Neural progenitor cell (in vitro differentiated cells): Measurements from ENCODE around the gene C3AR1. TPM values are rescaled to one million over a fixed set of nuclear protein-coding genes. Genes with fewer than 3 reads are reported as not detected.
"Not testable (repeated sequence)": the region's sequence is repeated elsewhere in the genome, so short reads cannot be mapped to it uniquely, and the experiment has no call there.

Experiments
- DNase-seq: peaks from one replicate; pipeline ENCODE4 v3.0.0-alpha.2; 2016; ENCODE audit warnings: low spot score
- H2AFZ ChIP-seq: fragments of 200-600 bp; sonication (generic); replicated peaks from 2 replicates; pipeline ENCODE4 v1.6.1; 2016; ENCODE audit warnings: antibody characterized with exemption
- H3F3A ChIP-seq: fragments of 200-600 bp; sonication (generic); 2 replicates; pipeline ENCODE4 v1.6.1; 2016; ENCODE audit warnings: antibody characterized with exemption, low read depth
- H3K27ac ChIP-seq: fragments of 200-600 bp; sonication (generic); 2 replicates; pipeline ENCODE4 v1.5.1; 2016; ENCODE audit warnings: mild to moderate bottlenecking
- H3K27me3 ChIP-seq: fragments of 200-600 bp; sonication (generic); 2 replicates; pipeline ENCODE4 v1.6.1; 2016; ENCODE audit warnings: mild to moderate bottlenecking, moderate library complexity
- H3K36me3 ChIP-seq: fragments of 200-600 bp; sonication (generic); 2 replicates; pipeline ENCODE4 v1.5.1; 2016
- H3K4me1 ChIP-seq: fragments of 200-600 bp; sonication (generic); 2 replicates; pipeline ENCODE4 v1.6.1; 2016; ENCODE audit warnings: mixed run types
- H3K4me2 ChIP-seq: fragments of 200-600 bp; sonication (generic); 2 replicates; pipeline ENCODE4 v1.6.1; 2016
- H3K4me3 ChIP-seq: fragments of 200-600 bp; sonication (generic); 2 replicates; pipeline ENCODE4 v1.5.1; 2016
- H3K79me2 ChIP-seq: fragments of 200-600 bp; sonication (generic); 2 replicates; pipeline ENCODE4 v1.6.1; 2016; ENCODE audit warnings: low read depth
- H3K9ac ChIP-seq: fragments of 200-600 bp; sonication (generic); 2 replicates; pipeline ENCODE4 v1.6.1; 2016
- H3K9me3 ChIP-seq: fragments of 200-600 bp; sonication (generic); 2 replicates; pipeline ENCODE4 v1.5.1; 2016; ENCODE audit warnings: low read depth
- H4K20me1 ChIP-seq: fragments of 200-600 bp; sonication (generic); 2 replicates; pipeline ENCODE4 v1.6.1; 2016; ENCODE audit warnings: low read depth
- H3K27ac Mint-ChIP-seq: 3 replicates; pipeline ENCODE4 v1.8.0; 2021; ENCODE audit warnings: mixed read lengths
- H3K27me3 Mint-ChIP-seq: 2 replicates; pipeline ENCODE4 v1.8.0; 2022; ENCODE audit warnings: low read depth, mild to moderate bottlenecking, inconsistent platforms, moderate library complexity, mixed read lengths; ENCODE audit not compliant: insufficient read depth
- H3K36me3 Mint-ChIP-seq: 3 replicates; pipeline ENCODE4 v1.8.0; 2021; ENCODE audit warnings: mixed read lengths
- H3K4me1 Mint-ChIP-seq: 3 replicates; pipeline ENCODE4 v1.8.0; 2021; ENCODE audit warnings: mixed read lengths
- H3K4me3 Mint-ChIP-seq: 3 replicates; pipeline ENCODE4 v1.8.0; 2021; ENCODE audit warnings: mild to moderate bottlenecking, moderate library complexity, mixed read lengths
- H3K9me3 Mint-ChIP-seq: 3 replicates; pipeline ENCODE4 v1.8.0; 2020; ENCODE audit warnings: mixed read lengths
- EZH2 ChIP-seq: fragments of 200-600 bp; sonication (generic); IDR thresholded peaks from 2 replicates; pipeline ENCODE4 v1.6.1; 2017; ENCODE audit warnings: antibody characterized with exemption, mild to moderate bottlenecking, moderate library complexity
- EZH2phosphoT487 ChIP-seq: fragments of 200-600 bp; sonication (generic); IDR thresholded peaks from 2 replicates; pipeline ENCODE4 v1.6.1; 2017; ENCODE audit warnings: antibody characterized with exemption
- total RNA-seq: library from RNA; depleted of rRNA; stranded (reverse); fragments of >200 nt; gene quantifications from 2 replicates; pipeline ENCODE4 v1.2.3, GENCODE V29; 2015; ENCODE audit warnings: low replicate concordance
- TF ChIP-seq, protein P1 (sequence below): fragments of 200-600 bp; sonication (generic); IDR thresholded peaks from 2 replicates; pipeline ENCODE4 v1.5.1; 2017; ENCODE audit warnings: antibody characterized with exemption, mild to moderate bottlenecking

C3AR1 gene
- not detected in 2 replicates for total RNA-seq

DNA sequence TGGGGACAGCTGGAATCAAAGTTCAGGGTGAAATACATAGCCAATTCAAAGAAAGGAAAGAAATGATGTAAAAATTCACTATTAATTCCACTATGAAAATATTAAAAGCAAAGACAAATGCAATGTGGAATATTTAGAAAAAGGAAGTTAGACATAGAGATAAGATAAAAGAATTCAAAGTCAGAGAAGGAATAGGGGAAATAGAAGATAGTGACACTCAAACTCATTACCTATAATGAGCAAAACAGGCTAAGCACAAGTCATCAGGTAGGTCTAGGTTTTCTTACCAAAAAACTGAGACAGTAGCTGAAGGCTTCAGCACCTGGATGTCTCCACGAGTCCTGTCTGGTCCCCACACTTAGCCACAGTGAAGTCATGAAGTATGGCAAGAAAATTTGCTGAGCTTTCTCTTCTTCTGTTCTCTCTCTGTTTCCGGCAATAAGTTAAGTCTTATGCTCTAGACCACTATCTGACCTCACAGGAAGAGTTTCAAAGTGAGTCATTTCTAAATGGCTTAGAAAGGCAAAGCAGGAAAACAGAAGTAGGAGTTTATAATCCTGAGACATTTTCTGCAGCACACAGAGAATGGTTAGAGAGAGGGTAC is at the start of gene C3AR1:
Gene C3AR1 (minus strand): TSS at position 369 of the 604 bp plus-strand sequence. CDS start 6,174 bp downstream, outside the sequence.
- Mint-ChIP-seq H3K27me3 (peaks cover 2% of the 10 kb centered on the region), H3K4me1 (no peaks in the 10 kb centered on the region), H3K27ac (no peak within 1 kb of the TSS), H3K9me3 (no peaks in the 10 kb centered on the region), H3K4me3 (no peak within 1 kb of the TSS), H3K36me3 (no peaks in the 10 kb centered on the region)
- no peaks in the 10 kb centered on the region for H3K27me3 ChIP-seq
- H4K20me1 ChIP-seq, result no peaks in the 10 kb centered on the region
- no peak within 1 kb of the TSS for H3K27ac ChIP-seq
- H3K9ac ChIP-seq, result no peak within 1 kb of the TSS
- H3F3A ChIP-seq, result no peaks in the 10 kb centered on the region
- no peak for DNase-seq
- H3K79me2 ChIP-seq, result no peaks in the 10 kb centered on the region
- H3K4me2 ChIP-seq, result no peak within 1 kb of the TSS
- no peak within 1 kb of the TSS for H3K4me3 ChIP-seq
- H3K4me1 ChIP-seq, result no peaks in the 10 kb centered on the region
- peak within 1 kb of the TSS; percentile 19 for H2AFZ ChIP-seq
- no peak for TF ChIP-seq EZH2
- TF ChIP-seq EZH2phosphoT487, result no peak
- TF ChIP-seq, protein P1, sequence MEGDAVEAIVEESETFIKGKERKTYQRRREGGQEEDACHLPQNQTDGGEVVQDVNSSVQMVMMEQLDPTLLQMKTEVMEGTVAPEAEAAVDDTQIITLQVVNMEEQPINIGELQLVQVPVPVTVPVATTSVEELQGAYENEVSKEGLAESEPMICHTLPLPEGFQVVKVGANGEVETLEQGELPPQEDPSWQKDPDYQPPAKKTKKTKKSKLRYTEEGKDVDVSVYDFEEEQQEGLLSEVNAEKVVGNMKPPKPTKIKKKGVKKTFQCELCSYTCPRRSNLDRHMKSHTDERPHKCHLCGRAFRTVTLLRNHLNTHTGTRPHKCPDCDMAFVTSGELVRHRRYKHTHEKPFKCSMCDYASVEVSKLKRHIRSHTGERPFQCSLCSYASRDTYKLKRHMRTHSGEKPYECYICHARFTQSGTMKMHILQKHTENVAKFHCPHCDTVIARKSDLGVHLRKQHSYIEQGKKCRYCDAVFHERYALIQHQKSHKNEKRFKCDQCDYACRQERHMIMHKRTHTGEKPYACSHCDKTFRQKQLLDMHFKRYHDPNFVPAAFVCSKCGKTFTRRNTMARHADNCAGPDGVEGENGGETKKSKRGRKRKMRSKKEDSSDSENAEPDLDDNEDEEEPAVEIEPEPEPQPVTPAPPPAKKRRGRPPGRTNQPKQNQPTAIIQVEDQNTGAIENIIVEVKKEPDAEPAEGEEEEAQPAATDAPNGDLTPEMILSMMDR, result no peak
- no peaks in the 10 kb centered on the region for H3K36me3 ChIP-seq
- no peaks in the 10 kb centered on the region for H3K9me3 ChIP-seq

DNA sequence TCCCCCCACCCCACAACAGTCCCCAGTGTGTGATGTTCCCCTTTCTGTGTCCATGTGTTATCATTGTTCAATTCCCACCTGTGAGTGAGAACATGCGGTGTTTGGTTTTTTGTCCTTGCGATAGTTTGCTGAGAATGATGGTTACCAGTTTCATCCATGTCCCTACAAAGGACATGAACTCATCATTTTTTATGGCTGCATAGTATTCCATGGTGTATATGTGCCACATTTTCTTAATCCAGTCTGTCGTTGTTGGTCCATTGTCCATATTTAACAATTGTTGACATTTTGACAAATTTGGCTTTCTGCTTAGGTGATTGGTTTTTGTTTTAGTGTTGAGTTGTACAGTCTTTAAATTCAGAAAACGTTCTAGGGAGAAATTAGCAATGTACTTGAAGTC is 47.0 kb upstream of the C3AR1 start:
- H3K9me3 ChIP-seq, H3K36me3 ChIP-seq, H3K4me3 Mint-ChIP-seq, H3K27me3 Mint-ChIP-seq, H3K4me1 Mint-ChIP-seq, H3K9ac ChIP-seq, H3K27ac ChIP-seq, H3K4me2 ChIP-seq, H3K27me3 ChIP-seq, H2AFZ ChIP-seq, H3K27ac Mint-ChIP-seq, H3K4me1 ChIP-seq, H3K79me2 ChIP-seq, H3F3A ChIP-seq, H3K4me3 ChIP-seq, H4K20me1 ChIP-seq, DNase-seq, H3K36me3 Mint-ChIP-seq, H3K9me3 Mint-ChIP-seq: not testable (repeated sequence)

DNA sequence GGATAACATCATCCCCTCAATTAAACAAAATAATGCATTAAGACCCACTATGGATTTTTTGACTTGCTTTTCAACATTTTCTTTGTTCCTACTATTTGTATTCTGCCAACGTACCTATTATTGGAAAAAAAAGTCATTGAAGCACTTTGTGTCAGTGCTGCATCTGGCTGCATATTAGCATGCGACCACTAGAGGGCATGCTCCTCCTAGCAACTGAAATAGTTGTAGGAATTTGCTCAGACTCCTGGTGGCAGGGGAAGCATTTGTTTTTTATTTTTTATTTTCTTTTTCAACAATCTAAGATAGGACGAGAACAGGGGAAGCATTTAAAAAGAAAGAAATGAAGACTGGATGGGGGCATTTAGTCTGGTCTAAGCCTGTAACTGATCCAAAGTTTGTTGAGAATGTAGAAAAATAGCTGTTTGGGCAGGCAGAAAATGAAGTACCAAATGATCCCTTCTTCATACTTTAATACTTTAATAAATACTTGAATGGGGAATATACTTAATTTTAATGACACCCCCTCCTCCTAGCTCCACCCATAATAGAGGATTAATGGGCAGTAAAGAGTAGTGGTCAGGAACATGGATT is 42.7 kb upstream of the C3AR1 start:
- no peaks in the 10 kb centered on the region for H3K4me1 ChIP-seq
- no peak overlapping the region for H3K4me2 ChIP-seq
- no peak overlapping the region for H3K4me3 Mint-ChIP-seq
- H3K9ac ChIP-seq, result no peak overlapping the region
- peaks cover 9% of the 10 kb centered on the region for H3K36me3 Mint-ChIP-seq
- no peaks in the 10 kb centered on the region for H4K20me1 ChIP-seq
- TF ChIP-seq, protein P1, result peak; percentile 100
- no peak for TF ChIP-seq EZH2
- H3K4me3 ChIP-seq, result no peak overlapping the region
- no peaks in the 10 kb centered on the region for H3K27me3 Mint-ChIP-seq
- H3K9me3 ChIP-seq, result peaks cover 3% of the 10 kb centered on the region
- no peak overlapping the region for H3K27ac ChIP-seq
- no peaks in the 10 kb centered on the region for H3K79me2 ChIP-seq
- H3K27ac Mint-ChIP-seq, result no peak overlapping the region
- H3F3A ChIP-seq, result no peaks in the 10 kb centered on the region
- H2AFZ ChIP-seq, result no peak overlapping the region
- H3K9me3 Mint-ChIP-seq, result peaks cover 8% of the 10 kb centered on the region
- no peaks in the 10 kb centered on the region for H3K27me3 ChIP-seq
- H3K36me3 ChIP-seq, result no peaks in the 10 kb centered on the region
- H3K4me1 Mint-ChIP-seq, result peaks cover 3% of the 10 kb centered on the region
- DNase-seq, result peak; percentile 84

DNA sequence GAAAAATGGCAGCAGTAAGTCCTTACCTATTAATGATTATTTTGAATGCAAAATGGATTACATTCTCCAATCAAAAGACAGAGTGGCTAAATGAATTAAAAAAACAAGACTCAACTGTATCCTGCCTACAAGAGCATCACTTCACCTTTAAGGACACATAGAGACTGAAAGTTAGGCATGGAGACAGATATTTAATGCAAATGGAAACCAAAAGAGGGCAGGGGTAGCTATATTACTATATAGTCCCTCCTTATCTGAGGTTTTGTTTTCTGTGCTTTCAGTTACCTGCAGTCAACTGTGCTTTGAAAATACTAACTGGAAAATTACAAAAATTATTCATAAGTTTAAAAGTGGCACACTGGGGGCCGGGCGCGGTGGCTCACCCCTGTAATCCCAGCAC is 33.1 kb upstream of the C3AR1 start:
- Histone ChIP-seq H3K9me3 (no peaks in the 10 kb centered on the region), H3K4me3 (no peak overlapping the region), H4K20me1 (no peaks in the 10 kb centered on the region), H3K27ac (no peak overlapping the region), H3K4me2 (no peak overlapping the region), H3F3A (no peaks in the 10 kb centered on the region), H2AFZ (no peak overlapping the region), H3K36me3 (no peaks in the 10 kb centered on the region), H3K4me1 (no peaks in the 10 kb centered on the region), H3K27me3 (no peaks in the 10 kb centered on the region), H3K79me2 (no peaks in the 10 kb centered on the region), H3K9ac (no peak overlapping the region)
- TF ChIP-seq EZH2, result no peak
- no peak for TF ChIP-seq EZH2phosphoT487
- TF ChIP-seq, protein P1, result no peak
- no peak for DNase-seq
- no peaks in the 10 kb centered on the region for H3K27me3 Mint-ChIP-seq
- H3K9me3 Mint-ChIP-seq, result no peaks in the 10 kb centered on the region
- H3K36me3 Mint-ChIP-seq, result peaks cover 19% of the 10 kb centered on the region
- H3K4me3 Mint-ChIP-seq, result no peak overlapping the region
- no peak overlapping the region for H3K27ac Mint-ChIP-seq
- no peaks in the 10 kb centered on the region for H3K4me1 Mint-ChIP-seq
